OCI-LY7 (cell line): ENCODE measurements around the gene CD302.

Experiments used
- CTCF ChIP-seq: fragments of 200-600 bp; sonication (generic); conservative IDR thresholded peaks from 2 replicates; pipeline ENCODE4 v1.5.1; 2014; ENCODE audit warnings: mild to moderate bottlenecking, antibody characterized with exemption, low read length, moderate library complexity, mixed read lengths
- EZH2phosphoT487 ChIP-seq: fragments of 200-600 bp; sonication (generic); IDR thresholded peaks from 2 replicates; pipeline ENCODE4 v1.6.1; 2018; ENCODE audit warnings: low read depth, borderline replicate concordance, mild to moderate bottlenecking, mixed run types, antibody characterized with exemption, low read length, moderate library complexity, mixed read lengths

- TF ChIP-seq CTCF, result no peak
- no peak for TF ChIP-seq EZH2phosphoT487
Measured at GRCh38 chr2:159750873-159751272, 47.1 kb downstream of the CD302 start.
